Activated CD8-positive, alpha-beta memory T cell treated with anti-CD3 and anti-CD28 coated beads, Interleukin-2, amount 50 U/mL, for 1 hour (primary cell): ENCODE measurements around the gene NBPF26.
"Not testable (repeated sequence)": the region's sequence is repeated elsewhere in the genome, so short reads cannot be mapped to it uniquely, and the experiment has no call there.

Experiments
- DNase-seq: peaks from one replicate; pipeline ENCODE4 v3.0.0-alpha.2; 2020; ENCODE audit errors: extremely low read depth

The NBPF26 gene

GRCh38 chr1:120858144-120858543 lies 134.4 kb downstream of the NBPF26 start:
- not testable (repeated sequence) for DNase-seq

DNA sequence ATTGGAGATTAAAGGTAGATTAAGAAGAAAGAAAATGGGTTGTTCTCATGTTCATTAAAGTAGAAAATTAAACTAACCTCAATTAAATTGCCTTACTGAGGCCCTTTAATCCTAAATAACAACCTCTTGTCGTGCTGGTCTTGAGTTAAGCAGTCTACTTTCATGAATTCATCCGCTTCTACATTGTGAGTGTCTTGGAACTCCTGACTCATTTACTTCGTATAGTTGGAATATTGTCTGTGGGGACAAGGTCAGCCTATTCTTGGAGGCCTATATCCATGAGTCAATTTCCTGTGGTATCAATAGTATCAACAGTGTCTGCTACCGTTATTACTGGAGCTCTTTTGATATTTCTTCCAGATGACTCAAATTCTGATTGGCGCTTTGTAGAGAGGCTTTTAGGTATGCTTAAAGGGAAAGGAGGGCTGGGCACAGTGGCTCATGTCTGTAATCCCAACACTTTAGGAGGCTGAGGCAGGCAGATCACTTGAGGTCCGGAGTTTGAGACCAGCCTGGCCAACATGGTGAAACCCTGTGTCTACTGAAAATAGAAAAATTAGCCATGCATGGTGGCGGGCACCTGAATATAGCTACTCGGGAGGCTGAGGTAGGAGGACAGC lies 136.0 kb downstream of the NBPF26 start:
- DNase-seq: not testable (repeated sequence)

- DNase-seq: not testable (repeated sequence)
Measured at GRCh38 chr1:120878206-120878605, 154.5 kb downstream of the NBPF26 start.

DNA sequence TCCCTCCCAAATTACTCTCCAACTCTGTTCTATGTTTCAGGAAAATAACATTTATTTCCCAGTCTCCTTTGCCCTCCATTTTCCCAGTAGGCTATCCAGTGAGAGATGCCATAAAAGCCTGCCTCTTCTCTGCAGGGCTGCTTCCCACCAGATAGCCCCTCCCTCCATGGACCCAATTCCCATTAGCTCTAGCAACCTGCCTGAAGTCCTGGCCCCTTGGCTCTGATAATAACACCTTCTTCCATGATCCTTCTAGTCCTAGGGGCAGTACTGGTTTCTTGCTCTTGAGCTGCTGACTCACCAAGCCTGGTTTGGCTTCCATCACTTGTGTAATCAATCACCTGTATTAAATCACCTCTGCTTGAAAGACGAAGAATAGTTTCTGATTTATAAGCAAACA lies 156.3 kb downstream of the NBPF26 start:
- DNase-seq: not testable (repeated sequence)

GRCh38 chr1:120881934-120882333 lies 158.2 kb downstream of the NBPF26 start:
- not testable (repeated sequence) for DNase-seq
